Left cardiac atrium (tissue), 4 donors: ENCODE data around the gene OTOP3. TPM values are rescaled to one million over a fixed set of nuclear protein-coding genes. Genes with fewer than 3 reads are reported as not detected.
"Not testable (repeated sequence)": the region's sequence is repeated elsewhere in the genome, so short reads cannot be mapped to it uniquely, and the experiment has no call there.

ENCODE experiments used
- ATAC-seq, 2 donors: fragments of 200-7000 bp; cut with Tn5 transposase; one replicate each; pipeline ENCODE4 v1.9.1; 2020; ENCODE audit warnings: mild to moderate bottlenecking in 2 of 2, moderate library complexity in 2 of 2
- DNase-seq: peaks from one replicate; pipeline ENCODE4 v3.0.0-alpha.2; 2020
- intact Hi-C, 2 donors: fragments of 100-400 bp; cut with DNase I; formaldehyde crosslinking; loops; one replicate each; pipeline versions ENCODE4 v1.14.1 to v1.15.1; 2022 to 2023
- total RNA-seq, 2 donors: library from RNA; stranded (reverse); fragmentation: NEBNext Ultra II Directional; extraction: Animal tissue kit (Norgen Biotek cat#: 25700); gene quantifications; one replicate each; pipeline ENCODE4 v1.2.1, GENCODE V29; 2021
- donor health status: DM: no; HTN: yes; CAD: no.
- donor health status: DM: no; HTN: yes; CAD: no; lungs with severe emphysema.
- donor health status: DM: yes; HTN: yes; CAD: no.
- donor health status: Dilated cardiomyopathy.

OTOP3 gene
- total RNA-seq, 2 donors from 2014 or later = not detected

DNA sequence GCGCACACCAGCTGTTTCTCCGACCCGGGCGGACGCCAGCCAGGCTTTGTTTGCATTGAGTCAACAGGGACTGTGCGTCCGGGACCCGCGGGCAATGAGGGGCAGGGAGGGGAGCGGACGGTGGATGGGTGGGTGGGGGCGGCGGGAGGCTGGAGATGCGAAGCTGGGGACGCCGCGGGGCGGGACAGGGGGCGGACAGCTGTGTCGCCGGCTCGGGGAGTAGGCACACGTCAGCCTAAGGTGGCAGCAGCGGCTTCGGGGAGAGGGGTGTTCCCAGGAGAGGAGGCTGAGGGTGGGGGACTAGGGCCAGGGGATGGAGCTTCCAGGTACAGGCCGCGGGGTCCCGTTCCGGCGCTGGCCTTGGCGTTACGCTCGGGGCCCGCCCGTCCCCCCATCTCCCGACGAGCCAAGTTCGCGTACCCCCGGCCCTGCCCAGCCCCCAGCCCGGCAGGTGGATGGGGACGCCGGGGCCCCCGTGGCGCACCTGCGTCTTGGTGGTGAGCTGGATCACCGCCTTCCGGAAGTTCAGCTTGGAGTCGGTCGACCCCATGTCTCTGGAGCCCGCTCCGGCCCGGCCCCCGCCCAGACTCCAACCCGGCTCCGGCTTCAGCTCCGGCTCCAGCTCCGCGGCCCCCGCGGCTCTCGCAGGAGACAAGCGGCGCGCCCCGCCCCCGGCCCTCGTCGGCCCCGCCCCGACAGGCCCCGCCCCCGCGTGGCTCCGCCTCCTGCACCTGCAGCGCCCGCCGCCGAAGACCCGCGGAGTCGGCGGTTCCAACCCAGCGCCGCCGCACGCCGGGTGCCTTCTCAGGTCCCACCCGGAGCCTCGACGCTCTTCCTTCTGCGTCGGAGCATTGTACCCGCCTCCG is 36.6 kb downstream of the OTOP3 start, which contains the start of gene HID1:
Gene HID1, minus strand, starts transcription at position 653 of the 866 bp plus-strand sequence. Its CDS starts 103 bp downstream, at position 550.
- intact Hi-C loops = no loop called here
- peak; percentile 74 for DNase-seq

DNA sequence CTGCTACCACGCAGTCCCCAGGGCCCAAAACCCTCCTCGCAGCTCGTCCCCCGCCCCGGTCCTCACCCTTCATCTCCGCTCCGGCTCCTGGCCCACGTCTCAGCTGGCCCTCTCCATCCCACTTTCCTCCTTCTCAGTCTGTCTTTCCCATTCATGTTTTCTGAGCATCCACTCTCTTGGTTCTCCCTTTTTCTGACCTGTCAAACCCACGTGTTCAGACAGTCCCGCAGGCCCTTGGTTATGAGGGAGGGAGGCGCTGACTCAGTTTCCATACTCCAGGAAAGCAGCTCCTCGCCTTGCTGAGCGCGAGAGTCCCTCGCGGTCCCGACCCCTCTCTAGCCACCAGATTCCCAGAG is 37.3 kb downstream of the OTOP3 start:
- DNase-seq (no peak), ATAC-seq (peak in 1 of 2 donors; percentile 23)
- intact Hi-C loops = no loop called here

More for the DNA sequence above, 36.6 kb downstream of the OTOP3 start, which contains the start of gene HID1:
- peak; percentile 88 to 92 for ATAC-seq

DNA sequence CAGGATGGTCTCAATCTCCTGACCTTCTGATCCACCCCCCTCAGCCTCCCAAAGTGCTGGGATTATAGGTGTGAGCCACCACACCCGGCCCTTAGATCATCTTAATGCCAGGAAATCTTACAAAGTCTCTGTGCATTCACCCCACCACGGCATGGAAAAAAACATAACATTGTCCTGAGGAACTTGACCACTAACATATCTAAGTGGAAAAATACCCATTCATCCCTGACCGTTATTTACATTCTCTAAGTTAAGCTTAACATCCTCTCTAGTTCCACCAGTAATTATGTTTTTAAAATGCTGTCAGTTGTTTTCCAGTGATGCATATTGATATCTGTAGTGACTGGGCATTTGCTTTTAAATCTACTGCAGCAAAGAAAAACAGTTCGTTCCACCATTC is 40.2 kb downstream of the OTOP3 start:
- intact Hi-C loops = no loop called here
- DNase-seq = no peak
- ATAC-seq = no peak

- intact Hi-C loops = no loop called here
- no peak for DNase-seq
Measured at GRCh38 chr17:74977802-74978201, 42.1 kb downstream of the OTOP3 start.

GRCh38 chr17:74978240-74978639 is 42.5 kb downstream of the OTOP3 start:
- DNase-seq (no peak), ATAC-seq (no peak)
- intact Hi-C loops = no loop called here

More at GRCh38 chr17:74977802-74978201, 42.1 kb downstream of the OTOP3 start:
- no peak for ATAC-seq

DNA sequence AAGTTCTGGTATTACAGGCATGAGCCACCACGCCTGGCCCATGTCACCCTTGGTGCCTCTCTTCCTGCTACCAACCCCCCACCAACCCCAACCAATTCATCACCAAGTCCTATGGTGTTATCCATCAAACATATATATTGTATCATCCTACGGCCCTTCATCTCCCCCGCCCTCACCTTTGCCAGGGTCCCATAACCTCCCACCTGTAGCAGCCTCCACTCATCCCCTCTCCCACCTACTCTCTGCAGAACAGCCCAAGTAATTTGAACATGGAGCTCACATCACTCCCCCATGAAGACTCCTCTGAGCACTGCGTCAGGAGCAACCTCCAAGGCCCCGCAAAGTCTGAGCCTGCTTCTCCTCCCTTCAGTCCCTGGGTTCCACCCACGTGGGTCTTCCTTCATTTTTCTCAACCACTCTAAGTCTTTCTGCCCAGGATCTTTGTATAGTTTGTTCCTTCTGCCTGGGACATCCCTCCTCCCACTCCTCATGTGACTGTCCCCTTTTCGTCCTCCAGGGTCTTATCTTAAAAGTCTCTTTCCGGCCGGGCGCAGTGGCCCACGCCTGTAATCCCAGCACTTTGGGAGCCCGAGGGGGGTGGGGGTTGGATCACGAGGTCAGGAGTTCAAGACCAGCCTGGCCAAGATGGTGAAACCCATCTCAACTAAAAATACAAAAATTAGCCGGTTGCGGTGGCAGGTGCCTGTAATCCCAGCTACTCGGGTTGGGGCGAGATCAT is 43.9 kb downstream of the OTOP3 start:
- intact Hi-C loops = loop anchor here in 1 of 2 donors (5.0 kb wide), 1 partner anchor 53 kb away; no protein-coding TSS in a partner anchor
- no peak for DNase-seq

DNA sequence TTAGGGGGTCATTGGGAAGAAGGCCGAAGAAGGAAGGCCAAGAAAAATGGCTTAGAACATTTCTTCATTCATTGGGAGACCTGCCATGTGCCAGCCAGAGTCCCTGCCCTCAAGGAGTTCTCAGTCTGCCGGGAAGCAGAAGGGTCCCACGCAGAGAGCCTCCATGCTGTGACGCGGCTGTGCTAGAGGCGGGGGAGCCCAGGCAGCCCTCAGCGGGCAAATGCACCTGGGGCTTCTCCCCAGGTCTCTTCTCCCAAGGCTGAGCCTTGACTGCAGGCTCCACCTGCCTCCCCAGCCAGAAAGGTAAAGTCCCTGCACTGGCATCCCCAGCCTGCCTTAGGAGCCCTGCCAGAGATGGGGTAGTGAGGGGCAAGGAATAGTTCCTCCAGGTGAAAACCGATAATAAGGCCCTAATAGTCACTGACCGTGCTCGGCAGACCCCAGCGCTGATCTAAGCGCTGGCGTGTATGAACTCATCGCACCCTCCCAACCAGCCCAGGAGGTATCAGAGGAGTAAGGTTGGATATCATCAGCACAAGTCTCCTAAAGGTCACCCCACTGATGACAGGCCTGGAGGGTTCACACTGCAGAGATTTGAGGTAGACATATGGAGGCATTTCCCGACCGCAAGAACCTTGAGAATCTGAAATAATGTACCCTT is 45.8 kb downstream of the OTOP3 start:
- peak in 1 of 2 donors; percentile 13 for ATAC-seq
- intact Hi-C loops = loop anchor here in 1 of 2 donors (5.0 kb wide), 1 partner anchor 51 kb away; no protein-coding TSS in a partner anchor

More for the DNA sequence above, 43.9 kb downstream of the OTOP3 start:
- ATAC-seq = no peak

GRCh38 chr17:74981979-74982662 is 46.4 kb downstream of the OTOP3 start:
- ATAC-seq (peak; percentile 96), DNase-seq (peak; percentile 82)
- intact Hi-C loops = loop anchor here in 1 of 2 donors (5.0 kb wide), 1 partner anchor 50 kb away; no protein-coding TSS in a partner anchor

More for the DNA sequence above, 45.8 kb downstream of the OTOP3 start:
- no peak for DNase-seq

- DNase-seq = not testable (repeated sequence)
- intact Hi-C loops = loop anchor here in 1 of 2 donors (5.0 kb wide), 1 partner anchor 50 kb away; no protein-coding TSS in a partner anchor
- ATAC-seq = peak in 1 of 2 donors; percentile 2
Measured at GRCh38 chr17:74982663-74983313, 47.1 kb downstream of the OTOP3 start.

- DNase-seq (no peak), ATAC-seq (no peak)
- intact Hi-C loops = no loop called here
Measured at GRCh38 chr17:74986206-74986576, 50.5 kb downstream of the OTOP3 start.

GRCh38 chr17:74987418-74987908 is 51.8 kb downstream of the OTOP3 start, which contains the start of gene CDR2L:
TSS of gene CDR2L (plus strand) at chr17:74987632. CDS start at chr17:74988044, 412 bp downstream.
- intact Hi-C loops = no loop called here
- ATAC-seq (peak; percentile 95), DNase-seq (peak; percentile 99)

- intact Hi-C loops = no loop called here
- ATAC-seq (peak; percentile 76 to 84), DNase-seq (peak; percentile 92)
Measured at GRCh38 chr17:74987909-74988711, 52.4 kb downstream of the OTOP3 start.

DNA sequence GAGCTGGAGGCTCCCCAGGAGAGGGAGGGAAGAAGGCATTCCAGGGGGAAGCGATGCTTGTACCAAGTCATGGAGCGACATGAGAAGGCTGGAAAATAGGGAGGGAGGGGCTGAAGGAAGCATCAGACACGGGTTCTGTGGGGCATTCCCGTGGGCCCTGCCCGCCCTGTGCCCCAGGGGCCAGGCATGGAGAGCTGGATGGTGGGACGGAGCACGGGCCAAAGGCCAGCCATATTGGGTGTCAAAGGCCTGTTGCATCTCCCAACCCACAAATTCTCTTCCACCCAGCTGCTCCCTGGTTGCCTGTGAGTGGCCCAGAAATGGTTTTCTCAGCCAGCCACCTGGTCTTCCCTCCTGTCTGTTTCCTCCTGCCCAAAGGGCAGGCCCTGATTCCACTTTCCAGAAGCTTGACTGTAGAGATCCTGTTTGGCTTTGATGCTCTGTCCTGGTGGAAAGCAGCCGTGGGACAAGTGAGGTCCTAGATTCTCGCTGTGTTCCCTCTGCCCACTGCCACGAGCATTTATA is 54.9 kb downstream of the OTOP3 start:
- DNase-seq (no peak), ATAC-seq (no peak)
- intact Hi-C loops = no loop called here

- intact Hi-C loops = no loop called here
- ATAC-seq (no peak), DNase-seq (no peak)
Measured at GRCh38 chr17:74992223-74992622, 56.5 kb downstream of the OTOP3 start.

DNA sequence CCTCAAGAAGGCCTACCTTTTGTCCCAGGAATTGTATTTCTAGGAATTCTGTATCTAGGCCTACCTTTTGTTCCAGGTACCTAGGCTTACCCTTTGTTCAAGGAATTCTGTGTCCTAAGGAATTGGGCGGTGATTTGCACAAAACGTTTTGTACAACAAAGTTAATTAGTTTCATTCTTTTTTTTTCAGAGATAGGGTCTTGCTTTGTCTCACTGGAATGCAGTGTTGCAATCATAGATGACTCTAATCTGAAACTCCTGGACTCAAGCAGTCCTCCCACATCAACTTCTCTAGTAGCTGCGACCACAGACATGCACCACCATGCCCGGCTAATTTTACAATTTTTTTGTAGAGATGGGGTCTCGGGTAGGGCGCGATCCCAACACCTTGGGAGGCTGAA is 58.7 kb downstream of the OTOP3 start:
- ATAC-seq = no peak
- intact Hi-C loops = no loop called here
- no peak for DNase-seq

DNA sequence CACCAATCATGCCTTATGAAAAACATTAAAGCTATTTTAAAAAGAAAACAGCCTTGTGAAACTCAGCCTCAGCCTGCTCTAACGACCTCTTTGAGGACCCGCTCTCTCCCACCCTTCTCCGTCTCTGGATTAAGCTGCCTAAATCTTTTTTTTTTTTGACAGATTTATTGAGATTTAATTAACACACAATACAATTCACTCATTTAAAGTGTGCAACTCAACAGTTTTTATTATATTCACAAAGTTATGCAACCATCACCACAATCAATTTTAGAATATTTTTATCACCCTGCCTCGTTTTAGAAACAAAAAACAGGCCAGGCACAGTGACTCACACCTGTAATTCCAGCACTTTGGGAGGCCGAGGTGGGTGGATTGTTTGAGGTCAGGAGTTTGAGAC is 60.1 kb downstream of the OTOP3 start:
- ATAC-seq = no peak
- intact Hi-C loops = no loop called here

DNA sequence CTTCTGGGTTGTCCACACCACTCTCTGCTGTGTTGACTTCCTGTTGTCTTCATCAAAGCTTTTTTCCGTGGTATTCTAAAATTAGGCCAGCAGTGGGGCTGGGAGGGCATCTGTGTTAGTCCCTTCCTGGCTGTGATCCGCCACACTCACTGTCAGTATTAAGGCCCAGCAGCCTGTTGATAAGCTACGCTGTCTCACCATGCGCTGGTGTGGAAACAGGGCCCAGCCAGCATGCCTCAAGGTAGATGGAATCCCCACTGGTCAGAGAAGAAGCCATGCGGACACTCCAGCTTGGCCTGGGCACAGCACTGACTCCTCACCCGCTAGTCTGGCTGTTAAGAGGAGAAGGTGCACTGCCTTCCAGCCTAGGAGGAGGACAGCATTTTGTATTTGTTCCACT is 63.1 kb downstream of the OTOP3 start:
- ATAC-seq = peak; percentile 82
- intact Hi-C loops = no loop called here
- DNase-seq = no peak

More for the DNA sequence above, 60.1 kb downstream of the OTOP3 start:
- DNase-seq = no peak
